ENCODE data around the gene CEP128.
"Not testable (repeated sequence)": the region's sequence is repeated elsewhere in the genome, so short reads cannot be mapped to it uniquely, and the experiment has no call there.

The CEP128 gene

DNA sequence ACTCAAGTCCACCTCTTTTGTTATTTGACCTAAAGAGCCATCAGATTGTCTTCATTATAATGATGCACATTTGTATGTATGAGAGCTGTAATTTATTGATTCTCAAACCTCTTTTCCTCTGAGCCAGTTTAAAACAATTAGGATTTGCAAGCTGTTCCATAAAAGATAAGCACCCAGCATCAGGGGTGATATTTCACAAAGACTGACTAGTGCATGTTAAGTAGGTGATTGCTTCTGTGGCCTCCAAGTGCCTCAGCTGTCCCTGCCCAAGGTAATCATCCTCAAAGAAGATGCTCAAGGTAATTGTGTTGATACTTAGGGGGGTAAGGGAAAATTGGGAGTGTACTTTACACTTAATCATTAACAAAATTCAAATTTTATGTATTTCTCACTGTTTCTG is 18.2 kb downstream of the CEP128 start:
- TF ChIP-seq, protein P1, sequence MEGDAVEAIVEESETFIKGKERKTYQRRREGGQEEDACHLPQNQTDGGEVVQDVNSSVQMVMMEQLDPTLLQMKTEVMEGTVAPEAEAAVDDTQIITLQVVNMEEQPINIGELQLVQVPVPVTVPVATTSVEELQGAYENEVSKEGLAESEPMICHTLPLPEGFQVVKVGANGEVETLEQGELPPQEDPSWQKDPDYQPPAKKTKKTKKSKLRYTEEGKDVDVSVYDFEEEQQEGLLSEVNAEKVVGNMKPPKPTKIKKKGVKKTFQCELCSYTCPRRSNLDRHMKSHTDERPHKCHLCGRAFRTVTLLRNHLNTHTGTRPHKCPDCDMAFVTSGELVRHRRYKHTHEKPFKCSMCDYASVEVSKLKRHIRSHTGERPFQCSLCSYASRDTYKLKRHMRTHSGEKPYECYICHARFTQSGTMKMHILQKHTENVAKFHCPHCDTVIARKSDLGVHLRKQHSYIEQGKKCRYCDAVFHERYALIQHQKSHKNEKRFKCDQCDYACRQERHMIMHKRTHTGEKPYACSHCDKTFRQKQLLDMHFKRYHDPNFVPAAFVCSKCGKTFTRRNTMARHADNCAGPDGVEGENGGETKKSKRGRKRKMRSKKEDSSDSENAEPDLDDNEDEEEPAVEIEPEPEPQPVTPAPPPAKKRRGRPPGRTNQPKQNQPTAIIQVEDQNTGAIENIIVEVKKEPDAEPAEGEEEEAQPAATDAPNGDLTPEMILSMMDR (IDR thresholded peaks at IDR 0.05; ENCODE audit: borderline replicate concordance, control extremely low read depth, extremely low read depth, insufficient read depth, missing control alignments) = no peak
- in situ Hi-C loops (cut with MboI; ENCODE audit: low sequenced_read_pairs, unreplicated experiment) = no loop called here
- DNase-seq (ENCODE audit: low spot score) = no peak

DNA sequence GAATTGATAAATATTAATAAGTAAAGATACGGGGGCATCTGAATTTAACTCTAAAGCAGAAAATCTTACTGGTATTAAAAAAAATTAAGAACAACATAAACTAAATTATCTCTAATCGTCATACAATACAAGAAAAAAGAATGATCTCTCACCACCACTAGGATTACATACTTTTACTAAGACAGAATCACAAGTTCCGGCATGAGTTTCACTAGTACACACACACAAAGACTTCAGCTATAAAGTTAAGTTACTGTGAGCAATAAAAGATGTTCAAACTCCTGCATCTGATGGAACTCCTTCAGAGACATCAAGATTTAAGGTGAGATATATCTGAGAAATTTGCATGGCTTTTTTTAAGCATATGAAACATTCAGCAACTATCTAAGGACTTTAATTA is 21.9 kb downstream of the CEP128 start:
- in situ Hi-C loops (cut with MboI; ENCODE audit: low sequenced_read_pairs, unreplicated experiment) = no loop called here
- TF ChIP-seq, protein P1 (IDR thresholded peaks at IDR 0.05; ENCODE audit: borderline replicate concordance, control extremely low read depth, extremely low read depth, insufficient read depth, missing control alignments) = no peak
- no peak for DNase-seq (ENCODE audit: low spot score)

DNA sequence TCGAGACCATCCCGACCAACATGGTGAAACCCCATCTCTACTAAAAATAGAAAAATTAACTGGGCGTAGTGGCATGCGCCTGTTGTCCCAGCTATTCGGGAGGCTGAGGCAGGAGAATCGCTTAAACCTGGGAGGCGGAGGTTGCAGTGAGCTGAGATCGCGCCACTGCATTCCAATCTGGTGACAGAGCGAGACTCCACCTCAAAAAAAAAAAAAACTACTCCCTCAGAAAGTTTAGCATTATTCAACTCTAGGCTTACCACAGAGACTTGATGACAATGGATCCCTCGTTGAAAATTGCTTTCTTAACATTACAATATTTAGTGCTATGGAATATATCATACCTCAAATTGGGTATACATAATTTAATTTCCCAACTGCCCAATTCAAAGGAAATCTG is 29.5 kb downstream of the CEP128 start:
- in situ Hi-C loops (cut with MboI; ENCODE audit: low sequenced_read_pairs, unreplicated experiment); DNase-seq (ENCODE audit: low spot score): not testable (repeated sequence)

DNA sequence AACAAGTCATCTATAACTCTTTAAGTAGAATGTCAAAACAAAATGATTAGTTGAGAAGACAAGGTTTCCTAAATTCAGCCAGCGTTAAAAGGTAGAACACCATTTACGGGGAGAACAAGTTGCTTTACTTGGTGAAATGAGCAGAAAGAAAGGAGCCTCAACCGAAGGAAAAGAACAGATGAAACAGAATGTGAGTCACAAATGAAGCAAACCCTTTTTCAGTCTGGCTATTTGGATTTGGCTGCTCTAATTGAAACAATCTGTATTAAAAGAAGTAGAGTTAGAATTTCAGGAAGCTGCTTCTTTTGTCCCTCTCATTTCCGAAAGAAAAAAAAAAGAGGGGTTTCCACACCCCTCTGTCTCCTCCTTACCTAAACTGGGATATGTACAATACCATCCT is 34.6 kb downstream of the CEP128 start:
- TF ChIP-seq, protein P1 (IDR thresholded peaks at IDR 0.05; ENCODE audit: borderline replicate concordance, control extremely low read depth, extremely low read depth, insufficient read depth, missing control alignments) = no peak
- in situ Hi-C loops (cut with MboI; ENCODE audit: low sequenced_read_pairs, unreplicated experiment) = no loop called here
- no peak for DNase-seq (ENCODE audit: low spot score)

DNA sequence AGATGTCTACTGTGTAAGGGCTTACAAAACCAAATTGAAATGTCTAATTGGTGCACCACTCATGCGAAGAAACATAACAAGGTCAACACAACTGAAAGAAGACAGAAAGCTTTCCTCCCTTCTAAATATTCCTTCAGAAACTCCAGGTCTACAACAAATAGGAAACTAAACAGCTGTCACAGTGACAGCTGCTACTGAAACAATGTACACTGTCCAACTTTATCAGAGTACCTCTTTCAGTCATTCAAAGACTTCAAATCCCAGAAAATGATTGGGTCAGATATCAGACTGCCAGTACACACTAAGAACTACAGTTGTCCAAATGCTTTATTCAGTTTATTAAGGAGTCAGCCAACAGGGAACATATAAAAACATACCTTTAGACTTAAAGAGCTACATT is 35.2 kb downstream of the CEP128 start:
- DNase-seq (ENCODE audit: low spot score) = no peak
- in situ Hi-C loops (cut with MboI; ENCODE audit: low sequenced_read_pairs, unreplicated experiment) = no loop called here
- TF ChIP-seq, protein P1 (IDR thresholded peaks at IDR 0.05; ENCODE audit: borderline replicate concordance, control extremely low read depth, extremely low read depth, insufficient read depth, missing control alignments) = no peak

DNA sequence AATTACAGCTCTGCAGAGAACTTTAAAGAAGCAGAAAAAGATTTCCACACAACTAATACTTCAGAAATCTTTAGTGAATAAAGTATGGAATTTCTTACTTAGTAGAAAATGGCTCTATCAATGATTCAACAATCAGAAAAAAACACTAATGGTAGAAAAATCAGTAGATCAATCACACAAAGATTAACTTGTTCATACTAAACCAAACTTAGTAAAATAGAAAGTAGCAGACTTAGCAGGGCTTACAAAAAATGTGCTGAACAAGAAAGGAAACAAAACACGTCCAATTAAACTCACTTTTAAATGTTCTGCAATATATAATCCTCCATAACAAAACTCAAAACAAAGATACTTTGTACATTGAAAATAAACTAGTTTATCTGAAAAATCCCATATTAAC is 38.9 kb downstream of the CEP128 start:
- in situ Hi-C loops (cut with MboI; ENCODE audit: low sequenced_read_pairs, unreplicated experiment) = no loop called here
- TF ChIP-seq, protein P1 (IDR thresholded peaks at IDR 0.05; ENCODE audit: borderline replicate concordance, control extremely low read depth, extremely low read depth, insufficient read depth, missing control alignments) = no peak

DNA sequence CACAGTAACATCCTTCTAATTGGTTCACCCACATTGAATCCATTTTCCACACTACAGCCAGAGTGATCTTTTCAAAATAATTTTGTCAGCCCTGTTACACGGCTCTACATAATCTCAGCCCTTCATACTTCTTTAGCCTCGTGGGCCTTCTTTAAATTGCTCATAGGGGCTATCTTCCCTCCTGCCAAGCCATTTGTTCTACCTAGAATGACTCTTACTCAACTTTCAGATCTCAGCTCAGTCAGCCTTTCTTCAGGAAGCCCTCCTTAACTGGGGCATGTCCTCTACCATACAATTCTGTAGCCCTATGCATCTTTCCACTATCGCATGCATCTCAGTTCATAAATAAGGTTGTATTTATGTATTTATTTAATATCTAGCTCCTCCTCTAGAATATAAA is 39.7 kb downstream of the CEP128 start:
- in situ Hi-C loops (cut with MboI; ENCODE audit: low sequenced_read_pairs, unreplicated experiment) = no loop called here
- TF ChIP-seq, protein P1 (IDR thresholded peaks at IDR 0.05; ENCODE audit: borderline replicate concordance, control extremely low read depth, extremely low read depth, insufficient read depth, missing control alignments) = no peak
- no peak for DNase-seq (ENCODE audit: low spot score)

More for the DNA sequence above, 38.9 kb downstream of the CEP128 start:
- DNase-seq (ENCODE audit: low spot score) = no peak
